GM18517 (cell line): Measurements from ENCODE around the gene MNT.

Experiments used
- ATAC-seq: cut with Tn5 transposase; IDR thresholded peaks from one replicate; pipeline ENCODE4 v1.9.1; 2021; ENCODE audit warnings: mild to moderate bottlenecking, moderate library complexity; ENCODE audit not compliant: unreplicated experiment

MNT gene

GRCh38 chr17:2416010-2416734 lies 15.3 kb upstream of the MNT start:
- ATAC-seq = no peak

- no peak for ATAC-seq
These were observed 14.2 kb upstream of the MNT start for GRCh38 chr17:2415081-2415480.

- ATAC-seq = no peak
These were observed 13.7 kb upstream of the MNT start for GRCh38 chr17:2414446-2415064.

DNA sequence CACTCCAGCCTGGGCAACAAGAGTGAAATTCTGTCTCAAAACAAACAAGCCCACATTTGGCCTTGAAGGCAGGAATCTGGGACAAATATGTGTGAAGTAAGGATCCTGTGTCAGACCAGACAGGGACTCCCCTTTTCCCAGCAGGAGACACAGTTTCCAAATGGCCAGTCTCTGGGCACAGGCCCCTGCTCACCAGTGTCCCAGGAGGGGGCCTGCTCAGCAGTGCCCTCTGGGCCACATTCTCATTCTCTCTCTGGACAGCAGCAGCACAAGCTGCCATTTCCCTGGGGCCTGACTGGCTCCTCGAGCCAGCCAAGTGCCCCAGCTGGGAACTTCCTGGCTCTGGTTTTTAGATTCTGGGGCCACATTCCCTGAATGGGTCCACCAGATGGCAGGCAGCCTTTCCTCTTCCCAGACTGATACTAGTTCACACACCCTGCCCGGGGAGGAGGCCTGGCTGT lies 11.7 kb upstream of the MNT start:
- ATAC-seq = no peak

DNA sequence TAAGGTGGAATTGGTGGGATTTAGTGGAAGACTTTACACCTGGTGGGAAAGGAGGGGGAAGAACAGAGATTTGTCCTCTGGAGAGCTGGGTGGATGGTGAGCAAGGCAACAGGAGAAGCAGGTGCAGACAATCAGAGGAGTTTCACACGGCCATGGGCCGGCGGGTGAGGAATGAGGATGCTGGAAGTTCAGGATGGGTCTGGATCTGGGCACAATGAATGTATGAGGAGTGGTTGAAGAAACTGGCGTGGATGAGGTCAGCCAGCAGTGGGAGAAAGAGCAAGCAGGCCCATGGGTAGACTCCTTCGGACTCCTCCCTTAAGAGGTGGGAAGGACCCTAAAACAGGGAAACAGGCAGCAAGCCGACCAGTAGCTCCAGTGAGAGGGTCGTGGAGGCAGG lies 10.1 kb upstream of the MNT start:
- no peak for ATAC-seq

GRCh38 chr17:2406903-2407790 lies 6.3 kb upstream of the MNT start:
- no peak for ATAC-seq

DNA sequence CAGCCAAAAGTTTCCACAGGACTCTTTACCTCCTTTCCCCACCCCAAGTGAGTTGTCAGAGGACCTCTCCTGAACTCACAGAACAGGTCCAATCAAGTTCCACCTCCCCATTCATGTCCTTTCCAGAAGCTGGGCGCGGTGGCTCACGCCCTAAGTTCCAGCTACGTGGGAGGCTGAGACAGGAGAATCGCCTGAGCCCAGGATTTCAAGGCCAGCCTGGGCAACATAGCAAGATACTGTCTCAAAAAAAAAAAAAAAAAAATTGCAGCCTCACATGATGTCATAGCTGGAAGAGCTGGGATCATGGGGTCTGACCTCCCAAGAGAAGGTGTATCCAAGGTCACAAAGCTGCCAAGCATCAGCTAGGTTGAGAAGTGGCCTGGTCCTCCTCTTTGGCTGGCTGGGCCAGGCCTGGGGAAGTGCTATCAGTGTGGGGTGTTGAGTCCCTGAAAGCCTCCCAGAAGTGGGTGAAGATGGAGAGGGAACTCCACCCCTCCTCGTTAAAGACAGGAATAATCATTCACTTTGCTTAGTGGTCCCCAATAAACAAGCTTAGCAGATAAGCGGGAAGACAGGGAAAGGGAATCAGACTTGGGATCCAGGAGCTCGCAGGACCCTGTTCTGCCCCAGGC lies 5.5 kb upstream of the MNT start:
- no peak for ATAC-seq

DNA sequence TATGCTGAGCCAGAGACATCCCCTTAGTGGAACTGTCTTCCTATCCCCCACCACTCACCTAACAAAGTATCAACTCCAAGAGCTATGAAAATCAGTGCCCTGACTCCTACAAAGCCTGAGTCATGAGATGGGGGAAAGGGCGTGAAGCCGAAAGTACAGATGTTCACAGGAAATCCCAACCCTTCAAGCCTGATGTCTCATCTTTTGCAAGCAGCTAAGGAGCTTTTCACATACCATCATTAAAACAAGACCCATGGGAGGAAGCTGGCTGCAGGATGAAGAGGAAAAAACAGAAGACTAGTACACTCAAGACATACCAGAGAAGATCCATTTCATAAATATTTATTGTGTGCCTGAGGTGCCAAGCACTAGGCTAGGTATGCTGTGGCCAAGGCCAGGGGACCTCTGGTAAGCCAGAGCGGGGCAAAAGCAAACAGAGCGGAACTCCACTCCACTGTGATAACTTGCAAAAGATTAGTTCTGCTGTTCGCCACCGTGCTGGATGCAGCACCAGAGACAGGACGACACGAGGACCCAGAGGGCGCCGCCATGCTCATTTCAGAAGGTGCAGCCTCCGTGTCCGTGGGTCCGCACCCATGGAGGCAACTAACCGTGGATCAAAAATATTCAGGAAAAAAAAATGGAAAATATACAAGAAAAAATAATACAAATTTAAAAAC lies 4.5 kb upstream of the MNT start:
- no peak for ATAC-seq

- ATAC-seq = no peak
These were observed 2.2 kb upstream of the MNT start for GRCh38 chr17:2403044-2403443.

GRCh38 chr17:2402544-2402943 lies 1.7 kb upstream of the MNT start:
- ATAC-seq = no peak

DNA sequence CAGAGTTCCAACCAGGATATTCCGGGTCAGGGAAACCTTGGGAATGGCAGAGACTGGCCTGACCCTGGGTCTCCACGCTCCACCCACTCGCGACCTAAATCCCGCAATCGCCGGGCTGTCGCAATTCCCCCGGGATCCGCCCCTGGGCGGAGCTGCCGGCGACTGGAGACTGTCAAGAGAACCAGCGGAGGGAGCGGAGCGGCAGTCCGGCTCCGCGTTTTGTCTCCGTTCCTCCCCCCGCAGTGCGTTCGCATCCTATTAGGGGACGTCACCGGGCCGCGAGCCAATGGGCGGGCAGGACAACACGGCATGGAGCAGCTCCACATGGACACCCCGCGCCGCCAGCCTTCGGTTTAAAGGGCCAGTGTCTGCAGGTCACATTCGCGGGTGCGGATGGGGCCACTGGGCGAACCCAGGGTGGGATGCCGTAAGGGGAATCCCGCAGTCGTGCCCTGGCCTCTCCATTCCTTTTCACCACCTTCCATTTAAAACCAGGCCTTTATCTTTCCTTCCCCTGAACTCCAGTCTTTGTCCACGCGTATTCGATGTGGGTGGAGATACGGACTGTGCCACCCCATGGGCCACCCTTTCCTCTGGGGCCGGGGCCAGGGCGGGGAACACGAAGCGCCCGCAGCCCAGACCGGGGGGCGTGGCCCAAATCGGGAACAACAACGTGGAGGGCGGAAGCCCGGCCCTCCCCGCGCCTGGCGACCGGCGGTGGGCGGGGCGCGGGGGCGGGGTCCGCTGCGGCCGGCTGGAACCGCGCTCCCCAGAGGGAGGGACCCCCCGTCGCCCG lies 764 bp upstream of the MNT start:
- ATAC-seq = peak; percentile 55

DNA sequence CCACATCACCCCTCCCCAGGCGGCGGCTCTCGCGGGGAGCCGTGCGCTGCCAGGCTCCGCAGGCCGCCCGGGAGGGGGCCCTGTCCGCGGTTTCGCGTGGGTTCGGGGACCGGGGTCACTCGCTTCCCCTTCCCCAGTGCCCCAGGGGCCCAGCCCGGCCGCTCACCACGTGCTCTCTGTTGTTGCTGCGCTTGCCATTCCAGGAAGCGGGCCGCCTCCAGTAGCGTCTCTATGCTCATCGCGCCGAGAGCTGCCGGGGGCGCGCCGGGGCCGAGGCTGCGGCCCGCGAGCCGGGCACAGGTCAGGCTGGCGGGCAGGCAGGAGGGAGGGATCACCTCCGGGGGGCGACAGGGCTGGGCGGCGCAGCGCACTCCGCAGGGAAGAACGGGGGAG lies 390 bp downstream of the MNT start:
- ATAC-seq = no peak

- peak; percentile 35 for ATAC-seq
These were observed 1.0 kb downstream of the MNT start for GRCh38 chr17:2399572-2400473.

DNA sequence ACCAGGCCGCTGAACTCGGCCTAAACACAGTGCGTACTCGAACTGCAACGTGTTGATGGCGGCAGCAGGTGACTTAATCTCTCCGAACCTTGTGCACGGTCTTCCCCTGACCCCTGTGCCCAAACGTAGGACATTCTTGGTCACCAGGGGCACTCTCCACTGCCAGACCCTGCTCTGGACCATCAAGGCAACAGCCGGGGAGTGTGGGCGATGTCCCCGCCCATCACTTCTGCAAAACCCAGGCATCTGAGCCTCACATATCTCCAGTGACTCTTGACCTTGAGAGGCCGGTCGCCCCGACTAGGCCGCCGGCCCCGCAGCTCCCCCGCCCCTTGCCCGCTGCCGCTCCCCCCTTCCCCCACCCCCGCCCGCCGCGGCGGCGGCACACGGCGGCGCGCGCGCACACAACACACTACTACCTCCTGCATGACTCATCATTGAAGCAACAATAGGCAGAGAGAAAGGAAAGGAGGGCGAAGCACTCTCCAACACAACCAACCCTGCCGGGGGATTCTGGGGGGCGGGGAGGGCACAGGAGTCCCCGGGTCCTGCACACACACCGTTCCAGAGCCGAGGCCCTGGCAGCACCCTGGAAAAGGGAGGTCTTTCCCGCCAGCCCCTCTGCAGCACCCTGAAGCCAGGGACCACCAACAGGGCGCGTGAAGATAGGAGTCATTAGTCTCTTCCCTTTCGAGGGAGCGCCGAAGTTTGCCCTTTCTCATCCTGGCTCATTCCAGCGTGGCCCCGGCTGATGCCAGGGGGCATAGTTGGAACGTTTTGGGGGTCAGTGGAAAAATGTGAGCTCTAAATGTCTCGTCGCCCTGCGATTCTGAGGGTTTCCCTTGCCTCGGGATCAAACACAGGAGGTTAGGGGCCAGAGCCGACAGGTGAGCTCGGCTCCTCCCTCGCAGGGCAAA lies 1.9 kb downstream of the MNT start:
- ATAC-seq = no peak

DNA sequence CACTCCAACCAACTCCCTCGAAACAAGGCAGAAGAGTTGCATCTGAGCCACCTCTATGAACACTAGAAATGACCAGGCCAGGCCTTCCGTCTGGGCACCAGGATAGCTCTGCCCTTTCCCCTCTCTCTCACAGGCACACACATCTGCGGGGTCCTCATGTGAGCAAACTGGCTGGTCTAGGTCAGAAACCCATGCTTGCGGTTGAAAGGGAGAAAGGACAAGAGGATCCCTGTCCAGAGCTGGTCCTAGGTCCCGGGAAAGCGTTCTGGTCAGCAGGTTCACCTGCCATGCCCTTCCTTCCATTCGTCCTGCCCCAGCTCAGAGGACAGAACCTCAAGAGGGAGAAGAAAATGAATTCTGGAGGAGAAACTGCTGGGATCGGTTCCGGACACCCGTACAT lies 2.7 kb downstream of the MNT start:
- no peak for ATAC-seq

DNA sequence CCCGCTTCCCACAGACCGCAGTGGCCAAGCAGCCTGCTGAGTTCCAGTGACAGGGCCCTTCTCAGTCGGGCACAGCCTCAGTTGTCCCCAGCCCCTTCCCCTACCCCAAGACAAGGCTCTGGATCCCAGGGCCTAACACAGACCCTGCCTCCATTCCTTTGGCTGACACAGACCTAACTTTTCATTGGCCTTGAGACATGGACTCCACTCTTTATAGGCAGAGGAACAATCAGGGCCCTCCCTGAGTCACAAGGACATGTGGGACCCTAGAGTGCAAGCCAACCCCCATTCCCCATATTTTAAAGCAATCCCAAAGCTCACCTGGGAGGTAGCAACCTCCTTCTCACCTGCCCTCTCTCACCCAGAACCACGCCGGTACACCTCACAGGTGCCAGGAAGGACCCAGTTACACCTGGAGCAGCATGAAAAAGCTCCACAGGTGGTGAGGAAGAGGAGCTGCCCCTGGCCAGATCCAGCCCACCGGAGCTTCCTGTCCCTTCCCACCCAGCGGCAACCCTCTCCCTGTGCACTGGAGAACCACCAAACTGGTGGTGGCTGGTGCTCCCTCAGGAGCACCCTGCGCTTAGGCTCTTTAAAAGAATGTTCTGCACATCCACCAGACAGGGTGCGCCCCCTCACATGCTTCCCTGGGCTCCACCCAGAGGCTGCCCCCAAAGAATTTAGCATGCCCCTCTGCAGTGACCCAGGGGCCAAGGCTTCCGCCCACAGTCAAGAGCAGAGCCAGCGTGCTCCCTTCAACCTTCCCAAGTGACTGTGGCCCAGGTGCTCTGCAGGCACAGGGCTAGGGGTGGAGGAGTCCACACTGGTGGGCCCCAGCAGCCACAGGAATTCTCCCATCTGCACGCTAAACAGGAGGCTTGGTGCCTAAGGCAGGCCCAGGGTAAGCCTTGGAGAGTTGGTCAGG lies 3.4 kb downstream of the MNT start:
- ATAC-seq = no peak
